A673 (cell line): ENCODE measurements around the gene RSAD2.

Experiments
- CTCF ChIP-seq: fragments of 300-800, 200-600 bp; sonication (generic); conservative IDR thresholded peaks from 2 replicates; pipeline ENCODE4 v1.5.1; 2017; ENCODE audit warnings: low read depth, mild to moderate bottlenecking, antibody characterized with exemption, low read length, moderate library complexity, mixed read lengths
- EZH2 ChIP-seq: fragments of 200-600 bp; sonication (generic); IDR thresholded peaks from 2 replicates; pipeline ENCODE4 v1.6.1; 2017; ENCODE audit warnings: borderline replicate concordance, low read depth, mild to moderate bottlenecking, mixed read lengths, antibody characterized with exemption, low read length; ENCODE audit not compliant: poor library complexity, severe bottlenecking

GRCh38 chr2:6833300-6833604 is 44.3 kb upstream of the RSAD2 start:
- no peak for TF ChIP-seq CTCF
- TF ChIP-seq EZH2 = no peak
